Stimulated activated CD4-positive, alpha-beta T cell treated with anti-CD3 and anti-CD28 coated beads, Interleukin-4, amount 100 ng/mL, for 4 hours (primary cell): ENCODE data around the gene CWC27.
"Not testable (repeated sequence)": the region's sequence is repeated elsewhere in the genome, so short reads cannot be mapped to it uniquely, and the experiment has no call there.

Source experiments
- DNase-seq, 2 experiments: peaks; one replicate each; pipeline ENCODE4 v3.0.0-alpha.2; 2020

The CWC27 gene

GRCh38 chr5:64789457-64789856 lies 20.7 kb downstream of the CWC27 start:
- no peak for DNase-seq

GRCh38 chr5:64790210-64790609 lies 21.5 kb downstream of the CWC27 start:
- no peak for DNase-seq

GRCh38 chr5:64792469-64792868 lies 23.7 kb downstream of the CWC27 start:
- no peak for DNase-seq

GRCh38 chr5:64794053-64794770 lies 25.5 kb downstream of the CWC27 start:
- DNase-seq = no peak

GRCh38 chr5:64796301-64796700 lies 27.6 kb downstream of the CWC27 start:
- no peak for DNase-seq

GRCh38 chr5:64800926-64801325 lies 32.2 kb downstream of the CWC27 start:
- DNase-seq = no peak

- no peak for DNase-seq
These were observed 37.8 kb downstream of the CWC27 start for GRCh38 chr5:64806537-64806936.

GRCh38 chr5:64807520-64807919 lies 38.8 kb downstream of the CWC27 start:
- DNase-seq = no peak

GRCh38 chr5:64811050-64811640 lies 42.4 kb downstream of the CWC27 start:
- no peak for DNase-seq

GRCh38 chr5:64814073-64814472 lies 45.3 kb downstream of the CWC27 start:
- DNase-seq = no peak

- no peak for DNase-seq
These were observed 49.5 kb downstream of the CWC27 start for GRCh38 chr5:64818245-64818644.

GRCh38 chr5:64819345-64819744 lies 50.6 kb downstream of the CWC27 start:
- DNase-seq = not testable (repeated sequence)

GRCh38 chr5:64822320-64822719 lies 53.6 kb downstream of the CWC27 start:
- DNase-seq = no peak

GRCh38 chr5:64826541-64826940 lies 57.8 kb downstream of the CWC27 start:
- no peak for DNase-seq

GRCh38 chr5:64827703-64828102 lies 59.0 kb downstream of the CWC27 start:
- DNase-seq = no peak

- not testable (repeated sequence) for DNase-seq
These were observed 61.9 kb downstream of the CWC27 start for GRCh38 chr5:64830650-64831049.

GRCh38 chr5:64831996-64832395 lies 63.3 kb downstream of the CWC27 start:
- no peak for DNase-seq

GRCh38 chr5:64834037-64834436 lies 65.3 kb downstream of the CWC27 start:
- no peak for DNase-seq

- no peak for DNase-seq
These were observed 65.9 kb downstream of the CWC27 start for GRCh38 chr5:64834611-64835010.

GRCh38 chr5:64835266-64835665 lies 66.5 kb downstream of the CWC27 start:
- no peak for DNase-seq

GRCh38 chr5:64836190-64836755 lies 67.5 kb downstream of the CWC27 start:
- no peak for DNase-seq

GRCh38 chr5:64836786-64837185 lies 68.1 kb downstream of the CWC27 start:
- no peak for DNase-seq

- no peak for DNase-seq
These were observed 69.6 kb downstream of the CWC27 start for GRCh38 chr5:64838376-64838775.

GRCh38 chr5:64838803-64839202 lies 70.1 kb downstream of the CWC27 start:
- no peak for DNase-seq

GRCh38 chr5:64839936-64840335 lies 71.2 kb downstream of the CWC27 start:
- DNase-seq = no peak
